Stimulated activated memory B cell treated with anti-CD40 and anti-IgM and Interleukin-4, amounts not matched to agents 10 μg/mL and 1 μg/mL and 100 μg/mL, for 72 hours (primary cell): ENCODE data around the gene TBCD.

Experiments used
- ATAC-seq: fragments of 150-1000 bp; cut with Tn5 transposase; 2 replicates; pipeline ENCODE4 v1.10.0; 2021
- H3K27ac Mint-ChIP-seq: one replicate; pipeline ENCODE4 v1.8.0; 2022; ENCODE audit warnings: mild to moderate bottlenecking, mixed read lengths
- H3K27me3 Mint-ChIP-seq: one replicate; pipeline ENCODE4 v1.8.0; 2022; ENCODE audit warnings: mixed read lengths
- H3K36me3 Mint-ChIP-seq: one replicate; pipeline ENCODE4 v1.8.0; 2022; ENCODE audit warnings: mixed read lengths
- H3K4me1 Mint-ChIP-seq: one replicate; pipeline ENCODE4 v1.8.0; 2022; ENCODE audit warnings: mixed read lengths
- H3K4me3 Mint-ChIP-seq: one replicate; pipeline ENCODE4 v1.8.0; 2022; ENCODE audit warnings: mild to moderate bottlenecking, moderate library complexity, mixed read lengths
- H3K9me3 Mint-ChIP-seq: one replicate; pipeline ENCODE4 v1.8.0; 2022; ENCODE audit warnings: mixed read lengths

Gene TBCD

GRCh38 chr17:82937411-82938371 lies 185.8 kb downstream of the TBCD start:
- H3K36me3 Mint-ChIP-seq: peaks cover 78% of the 10 kb centered on the region
- no peak overlapping the region for H3K27ac Mint-ChIP-seq
- no peaks in the 10 kb centered on the region for H3K27me3 Mint-ChIP-seq
- H3K9me3 Mint-ChIP-seq: no peaks in the 10 kb centered on the region
- no peaks in the 10 kb centered on the region for H3K4me1 Mint-ChIP-seq
- no peak overlapping the region for H3K4me3 Mint-ChIP-seq
- ATAC-seq: no peak

DNA sequence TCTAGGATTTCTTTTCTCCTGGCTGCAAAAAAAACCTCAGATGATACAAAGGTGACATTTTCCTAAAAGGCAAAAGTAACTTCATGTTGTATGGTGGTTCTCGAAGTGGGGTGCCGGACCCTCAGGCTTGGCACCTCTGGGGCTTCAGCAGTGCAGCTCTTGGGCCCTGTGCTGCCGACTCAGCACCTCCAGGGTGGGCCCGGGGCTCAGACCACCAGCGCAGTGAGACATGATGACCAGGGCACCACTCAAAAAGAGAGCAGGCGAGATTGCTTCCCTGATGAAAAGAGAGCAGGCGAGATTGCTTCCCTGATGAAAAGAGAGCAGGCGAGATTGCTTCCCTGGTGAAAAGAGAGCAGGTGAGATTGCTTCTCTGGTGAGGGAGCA lies 186.6 kb downstream of the TBCD start:
- Mint-ChIP-seq H3K36me3 (peaks cover 78% of the 10 kb centered on the region), H3K4me3 (no peak overlapping the region)
- no peak for ATAC-seq

DNA sequence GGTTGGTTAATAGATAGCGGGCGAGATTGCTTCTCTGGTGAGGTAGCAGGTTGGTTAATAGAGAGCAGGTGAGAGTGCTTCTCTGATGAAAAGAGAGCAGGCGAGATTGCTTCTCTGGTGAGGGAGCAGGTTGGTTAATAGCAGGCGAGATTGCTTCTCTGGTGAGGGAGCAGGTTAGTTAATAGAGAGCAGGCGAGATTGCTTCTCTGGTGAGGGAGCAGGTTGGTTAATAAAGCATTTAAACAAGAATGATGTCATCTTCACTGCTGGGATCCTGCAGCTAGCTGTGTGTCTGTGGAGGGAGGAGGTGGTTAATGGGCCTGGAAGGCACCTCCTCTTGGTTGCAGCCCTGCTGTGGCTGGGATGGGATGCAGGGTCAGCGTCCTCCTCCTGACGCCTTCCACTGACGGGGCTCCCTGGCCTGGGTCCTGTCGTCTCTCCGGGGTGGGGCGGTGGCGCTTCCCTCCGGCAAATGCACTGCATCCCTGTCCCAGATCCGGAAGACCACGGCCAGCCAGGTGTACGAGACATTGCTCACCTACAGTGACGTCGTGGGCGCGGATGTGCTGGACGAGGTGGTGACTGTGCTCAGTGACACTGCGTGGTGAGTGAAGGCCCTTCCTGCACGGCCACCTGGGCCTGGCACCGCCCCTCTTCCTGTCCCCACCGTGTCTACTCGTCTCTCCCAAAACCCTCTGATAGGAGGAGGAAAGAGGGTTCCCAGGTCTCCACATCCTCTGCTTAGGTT lies 187.2 kb downstream of the TBCD start:
- no peak overlapping the region for H3K27ac Mint-ChIP-seq
- peaks cover 82% of the 10 kb centered on the region for H3K36me3 Mint-ChIP-seq

More for the DNA sequence above, 186.6 kb downstream of the TBCD start:
- no peaks in the 10 kb centered on the region for H3K27me3 Mint-ChIP-seq
- H3K27ac Mint-ChIP-seq: no peak overlapping the region
- H3K4me1 Mint-ChIP-seq: no peaks in the 10 kb centered on the region
- peaks cover 3% of the 10 kb centered on the region for H3K9me3 Mint-ChIP-seq

GRCh38 chr17:82939621-82940135 lies 187.8 kb downstream of the TBCD start:
- ATAC-seq: no peak
- Mint-ChIP-seq H3K36me3 (peaks cover 89% of the 10 kb centered on the region), H3K4me3 (no peak overlapping the region), H3K27me3 (no peaks in the 10 kb centered on the region), H3K4me1 (no peaks in the 10 kb centered on the region), H3K27ac (no peak overlapping the region), H3K9me3 (peaks cover 11% of the 10 kb centered on the region)

More for the DNA sequence above, 187.2 kb downstream of the TBCD start:
- peaks cover 6% of the 10 kb centered on the region for H3K9me3 Mint-ChIP-seq
- no peak for ATAC-seq
- no peaks in the 10 kb centered on the region for H3K4me1 Mint-ChIP-seq
- H3K27me3 Mint-ChIP-seq: no peaks in the 10 kb centered on the region
- H3K4me3 Mint-ChIP-seq: no peak overlapping the region

DNA sequence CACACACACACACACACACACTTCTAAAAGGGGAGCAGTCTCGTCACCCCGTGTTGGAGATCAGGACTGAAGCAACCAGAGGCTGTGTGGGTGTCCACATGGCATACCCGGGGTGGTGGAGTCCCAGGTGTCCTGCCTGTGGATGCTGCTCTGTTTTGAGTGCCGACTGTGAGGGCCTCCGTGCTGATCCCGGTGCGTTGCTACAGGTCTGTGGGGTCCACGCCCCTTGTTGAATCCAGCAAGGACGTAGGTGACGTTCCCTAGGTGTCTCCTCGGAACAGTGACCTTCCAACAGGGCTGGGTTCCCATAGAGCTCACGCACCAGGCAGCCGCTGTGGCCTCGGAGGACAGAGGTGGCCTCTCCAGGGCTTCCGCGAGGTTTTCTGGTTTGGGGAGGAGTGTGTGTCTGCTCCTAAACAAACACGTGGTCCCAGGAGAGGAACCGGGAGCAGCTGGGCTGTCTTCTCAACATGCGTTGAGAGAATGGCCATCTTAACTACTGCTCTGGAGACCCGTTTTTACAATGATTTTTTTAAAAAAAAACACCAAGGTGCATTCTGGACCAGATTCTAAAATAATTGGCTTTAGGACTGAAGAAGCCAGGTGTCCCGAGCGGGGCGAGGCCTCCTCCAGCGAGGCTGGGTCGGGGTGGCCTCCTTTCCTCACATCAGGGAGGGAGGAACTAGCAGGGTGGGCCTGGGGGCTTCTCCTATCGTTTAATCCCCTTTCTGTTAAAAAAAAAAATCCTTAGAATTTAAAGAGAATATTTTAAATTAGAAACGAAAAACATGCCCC lies 188.6 kb downstream of the TBCD start:
- Mint-ChIP-seq H3K4me1 (no peaks in the 10 kb centered on the region), H3K4me3 (no peak overlapping the region), H3K9me3 (peaks cover 17% of the 10 kb centered on the region), H3K27me3 (no peaks in the 10 kb centered on the region), H3K36me3 (peaks cover 91% of the 10 kb centered on the region), H3K27ac (no peak overlapping the region)
- no peak for ATAC-seq

DNA sequence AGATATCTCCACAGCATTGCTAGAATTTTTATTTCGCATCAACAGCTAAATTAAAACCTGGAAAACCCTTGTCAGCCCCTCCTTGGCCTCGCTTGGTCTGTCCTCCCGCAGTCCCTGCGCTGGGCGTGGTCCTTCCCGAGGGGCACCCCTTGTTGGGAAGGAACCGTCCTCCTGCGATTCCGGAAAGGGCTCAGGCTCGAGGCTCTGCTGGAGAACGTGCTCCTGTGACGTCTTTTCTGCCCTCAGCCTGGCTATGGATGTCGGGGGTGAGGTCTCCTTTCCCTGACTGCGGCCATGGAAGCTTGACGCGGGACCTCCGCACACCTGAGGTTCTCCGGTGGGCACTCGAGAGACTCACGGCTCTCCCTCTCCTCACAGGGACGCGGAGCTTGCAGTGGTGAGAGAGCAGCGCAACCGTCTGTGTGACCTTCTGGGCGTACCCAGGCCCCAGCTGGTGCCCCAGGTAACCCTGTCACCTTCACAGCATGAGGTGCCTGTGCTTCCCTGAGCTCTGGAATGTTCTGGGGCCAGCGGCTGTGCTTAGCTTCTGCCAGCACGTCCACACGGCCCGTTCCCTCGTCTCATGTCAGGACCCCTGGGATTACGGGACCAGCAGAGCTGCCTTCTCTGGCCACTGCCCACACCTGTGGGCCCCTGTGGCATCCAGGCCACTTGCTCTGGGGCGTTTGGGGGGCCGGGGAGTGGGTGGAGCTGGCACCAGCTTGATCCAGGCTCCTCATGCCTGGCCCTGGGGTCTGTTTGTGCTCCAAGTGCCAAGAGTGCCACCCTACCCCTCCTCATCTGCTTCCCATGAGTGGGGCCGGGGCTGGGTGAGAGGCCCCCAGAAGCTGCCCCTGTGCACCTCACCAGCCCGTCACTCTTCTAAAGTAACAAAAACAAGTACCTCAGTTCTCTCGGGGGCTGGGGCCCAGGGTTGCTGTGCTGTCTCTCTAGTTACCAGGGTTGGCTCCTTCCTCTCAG lies 189.4 kb downstream of the TBCD start:
- H3K27ac Mint-ChIP-seq: no peak overlapping the region
- H3K27me3 Mint-ChIP-seq: no peaks in the 10 kb centered on the region
- H3K4me1 Mint-ChIP-seq: no peaks in the 10 kb centered on the region
- peaks cover 91% of the 10 kb centered on the region for H3K36me3 Mint-ChIP-seq
- peaks cover 25% of the 10 kb centered on the region for H3K9me3 Mint-ChIP-seq
- H3K4me3 Mint-ChIP-seq: no peak overlapping the region
- ATAC-seq: no peak

DNA sequence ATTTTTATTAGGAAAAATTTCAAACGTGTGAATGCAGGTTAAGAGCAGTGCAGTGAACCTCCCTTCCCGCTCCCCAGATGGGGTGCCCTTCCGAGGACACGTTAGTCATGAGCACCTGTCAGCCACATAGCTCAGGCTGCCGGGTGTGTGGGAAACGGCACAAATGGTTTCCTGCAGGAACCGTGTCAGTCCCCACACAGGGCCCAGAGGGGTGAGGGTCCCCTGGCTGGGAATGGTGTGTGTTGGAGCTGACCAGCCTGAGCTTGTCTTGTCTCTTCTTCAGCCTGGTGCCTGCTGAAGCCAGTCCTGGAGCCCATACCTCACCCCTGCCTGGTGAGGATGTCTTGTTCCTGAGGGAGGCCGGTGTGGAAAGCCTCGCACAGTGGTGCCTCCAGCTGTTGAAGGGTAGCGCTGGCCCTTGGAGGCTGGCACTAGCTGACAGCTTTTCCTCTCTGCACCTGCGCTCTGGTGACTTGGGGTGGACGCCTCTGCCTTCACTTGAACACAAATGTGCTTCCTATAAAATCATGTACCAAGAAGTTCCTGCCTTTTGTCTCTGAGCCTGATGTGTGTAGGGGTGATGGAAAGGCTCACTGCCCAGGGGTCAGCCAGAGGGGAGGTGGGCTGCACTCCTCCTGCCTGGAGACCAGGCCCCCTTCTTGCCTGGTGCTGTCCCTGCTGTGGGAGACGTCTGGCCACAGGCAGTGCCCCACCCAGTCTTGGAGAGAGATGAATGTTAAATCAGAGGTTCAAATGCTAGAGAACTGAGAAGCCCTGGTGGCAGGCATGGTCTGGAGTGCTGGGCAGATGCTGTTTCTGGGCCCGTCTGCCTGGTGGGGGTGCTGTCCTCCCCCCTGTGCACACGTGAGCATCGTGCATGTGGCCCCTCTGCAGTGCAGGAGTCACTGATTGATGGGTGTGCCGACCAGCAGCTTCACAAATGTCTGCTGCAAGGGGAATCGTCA lies 190.6 kb downstream of the TBCD start:
- ATAC-seq: no peak
- Mint-ChIP-seq H3K4me1 (no peaks in the 10 kb centered on the region), H3K27ac (no peak overlapping the region), H3K9me3 (peaks cover 29% of the 10 kb centered on the region), H3K36me3 (peaks cover 91% of the 10 kb centered on the region), H3K4me3 (no peak overlapping the region), H3K27me3 (no peaks in the 10 kb centered on the region)

- Mint-ChIP-seq H3K9me3 (peaks cover 33% of the 10 kb centered on the region), H3K27ac (no peak overlapping the region), H3K4me3 (no peak overlapping the region), H3K4me1 (no peaks in the 10 kb centered on the region), H3K36me3 (peaks cover 91% of the 10 kb centered on the region), H3K27me3 (no peaks in the 10 kb centered on the region)
- no peak for ATAC-seq
Observed at GRCh38 chr17:82943339-82943738, 191.5 kb downstream of the TBCD start.

DNA sequence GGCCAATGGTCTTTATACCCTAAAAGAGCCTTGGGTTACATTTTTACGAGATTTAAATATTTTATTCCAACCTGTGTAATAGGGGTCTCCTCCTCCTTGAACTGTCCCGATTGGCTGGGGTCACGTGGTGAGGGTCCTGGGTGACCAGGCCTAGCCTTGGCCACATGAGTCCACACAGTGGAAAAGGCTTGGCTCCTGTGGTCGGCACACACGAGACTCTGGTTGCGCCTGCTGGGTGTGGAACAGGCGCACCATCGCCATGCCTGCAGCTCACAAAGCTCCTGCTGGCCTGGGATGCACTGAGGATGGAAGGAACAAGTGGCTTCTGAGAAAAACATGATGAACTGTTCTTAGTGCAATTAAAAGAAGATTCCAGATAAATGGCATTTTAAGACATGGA lies 191.9 kb downstream of the TBCD start:
- ATAC-seq: no peak
- Mint-ChIP-seq H3K27ac (no peak overlapping the region), H3K4me3 (no peak overlapping the region), H3K36me3 (peaks cover 89% of the 10 kb centered on the region), H3K4me1 (no peaks in the 10 kb centered on the region), H3K27me3 (no peaks in the 10 kb centered on the region), H3K9me3 (peaks cover 33% of the 10 kb centered on the region)

DNA sequence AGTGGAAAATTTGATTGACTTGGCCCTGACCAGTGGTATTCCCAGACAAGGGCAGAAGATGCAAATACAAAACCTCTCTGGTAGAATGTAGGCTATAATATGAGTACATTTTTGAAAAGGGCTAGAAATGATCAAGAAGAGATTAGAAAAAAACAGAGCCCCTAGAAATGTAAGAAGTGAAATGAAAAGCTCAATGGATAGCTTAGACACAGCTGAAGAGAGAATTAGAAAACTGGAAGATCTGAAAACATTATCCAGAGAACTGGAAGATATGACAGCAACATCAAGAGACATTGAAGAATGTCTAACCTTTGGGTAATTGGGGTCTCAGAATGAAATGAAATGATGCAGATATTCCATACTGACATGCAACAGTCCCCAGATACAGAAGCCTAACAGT lies 193.1 kb downstream of the TBCD start:
- H3K9me3 Mint-ChIP-seq: peaks cover 38% of the 10 kb centered on the region
- no peaks in the 10 kb centered on the region for H3K27me3 Mint-ChIP-seq
- H3K4me3 Mint-ChIP-seq: no peak overlapping the region
- no peak for ATAC-seq
- no peaks in the 10 kb centered on the region for H3K4me1 Mint-ChIP-seq
- peaks cover 89% of the 10 kb centered on the region for H3K36me3 Mint-ChIP-seq
- H3K27ac Mint-ChIP-seq: no peak overlapping the region

DNA sequence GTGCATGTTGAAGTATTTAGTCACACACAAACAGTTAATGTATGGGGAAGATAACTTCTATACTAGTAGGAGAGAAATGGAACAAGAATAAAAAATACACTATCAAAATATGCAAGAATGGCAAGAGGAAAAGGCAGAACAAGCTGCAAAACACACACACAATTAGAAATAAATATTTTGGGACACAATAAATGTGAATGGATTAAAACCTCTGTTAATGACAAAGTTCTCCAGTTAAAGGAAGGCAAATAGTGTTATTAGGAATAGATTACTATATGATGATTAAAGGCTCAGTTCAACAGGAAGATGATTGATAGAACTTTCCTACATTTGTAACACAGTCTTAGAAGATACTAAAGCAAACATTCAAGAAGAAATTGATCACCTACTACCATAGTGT lies 194.2 kb downstream of the TBCD start:
- H3K9me3 Mint-ChIP-seq: peaks cover 41% of the 10 kb centered on the region
- peaks cover 94% of the 10 kb centered on the region for H3K36me3 Mint-ChIP-seq
- H3K27me3 Mint-ChIP-seq: no peaks in the 10 kb centered on the region
- no peak for ATAC-seq
- no peak overlapping the region for H3K27ac Mint-ChIP-seq
- no peaks in the 10 kb centered on the region for H3K4me1 Mint-ChIP-seq
- H3K4me3 Mint-ChIP-seq: no peak overlapping the region

DNA sequence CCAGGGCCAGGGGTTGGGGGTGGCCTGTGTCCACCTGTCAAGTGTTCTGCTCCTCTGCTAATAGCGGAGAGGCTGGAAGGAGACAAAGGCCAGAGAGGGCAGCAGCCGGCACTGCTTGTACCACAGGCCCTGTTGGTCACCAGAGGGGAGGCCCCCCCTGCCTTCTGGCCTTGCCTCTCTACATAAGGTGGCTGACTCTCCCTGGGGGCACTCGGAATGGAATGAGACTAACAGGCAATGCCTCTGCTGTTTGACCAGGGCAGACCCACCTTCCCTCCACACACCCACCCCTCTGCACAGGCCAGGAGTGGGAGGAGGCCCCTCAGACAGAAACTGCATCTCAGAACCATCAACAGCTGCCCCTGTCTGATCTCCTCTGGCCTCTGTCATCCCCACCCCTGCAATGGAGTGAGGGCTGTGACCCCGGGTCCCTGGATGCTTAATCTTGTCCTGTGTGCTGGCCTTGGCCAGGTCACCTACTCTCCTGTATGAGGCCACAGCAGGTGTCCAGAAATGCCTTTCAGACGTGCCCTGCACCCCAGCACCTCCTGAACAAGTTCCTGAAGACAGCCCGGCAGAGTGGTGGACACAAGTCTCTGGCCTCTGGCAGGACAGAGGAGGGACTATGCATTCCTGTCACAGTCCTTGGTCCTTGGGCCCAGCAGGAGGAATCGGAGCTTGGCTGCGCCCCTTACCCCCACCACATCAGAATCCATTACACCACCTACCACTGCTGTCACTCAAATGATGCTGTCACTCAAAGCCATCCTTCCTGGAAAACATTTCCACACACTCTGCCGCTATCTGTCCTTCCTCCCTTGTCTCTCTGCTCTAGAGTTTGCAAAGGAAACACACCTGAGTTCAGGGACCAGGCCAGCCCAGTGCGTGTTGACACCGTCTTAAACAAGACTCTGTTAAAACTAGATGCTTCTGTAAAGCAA lies 195.5 kb downstream of the TBCD start:
- H3K4me3 Mint-ChIP-seq: no peak overlapping the region
- ATAC-seq: no peak
- H3K27me3 Mint-ChIP-seq: no peaks in the 10 kb centered on the region
- H3K4me1 Mint-ChIP-seq: no peaks in the 10 kb centered on the region
- peaks cover 95% of the 10 kb centered on the region for H3K36me3 Mint-ChIP-seq
- no peak overlapping the region for H3K27ac Mint-ChIP-seq
- H3K9me3 Mint-ChIP-seq: peaks cover 47% of the 10 kb centered on the region
